NCI-H524 (cell line): ENCODE results near the gene PRDM10.
A peak's percentile ranks its signal among the peaks of the same experiment; 100 is the strongest.
"Not testable (repeated sequence)": the region's sequence is repeated elsewhere in the genome, so short reads cannot be mapped to it uniquely, and the experiment has no call there.

ENCODE experiments used
- DNase-seq, 2 experiments: peaks; one replicate each; lab custom pipeline; 2025; lab: John Stamatoyannopoulos, UW

PRDM10 gene, protein sequence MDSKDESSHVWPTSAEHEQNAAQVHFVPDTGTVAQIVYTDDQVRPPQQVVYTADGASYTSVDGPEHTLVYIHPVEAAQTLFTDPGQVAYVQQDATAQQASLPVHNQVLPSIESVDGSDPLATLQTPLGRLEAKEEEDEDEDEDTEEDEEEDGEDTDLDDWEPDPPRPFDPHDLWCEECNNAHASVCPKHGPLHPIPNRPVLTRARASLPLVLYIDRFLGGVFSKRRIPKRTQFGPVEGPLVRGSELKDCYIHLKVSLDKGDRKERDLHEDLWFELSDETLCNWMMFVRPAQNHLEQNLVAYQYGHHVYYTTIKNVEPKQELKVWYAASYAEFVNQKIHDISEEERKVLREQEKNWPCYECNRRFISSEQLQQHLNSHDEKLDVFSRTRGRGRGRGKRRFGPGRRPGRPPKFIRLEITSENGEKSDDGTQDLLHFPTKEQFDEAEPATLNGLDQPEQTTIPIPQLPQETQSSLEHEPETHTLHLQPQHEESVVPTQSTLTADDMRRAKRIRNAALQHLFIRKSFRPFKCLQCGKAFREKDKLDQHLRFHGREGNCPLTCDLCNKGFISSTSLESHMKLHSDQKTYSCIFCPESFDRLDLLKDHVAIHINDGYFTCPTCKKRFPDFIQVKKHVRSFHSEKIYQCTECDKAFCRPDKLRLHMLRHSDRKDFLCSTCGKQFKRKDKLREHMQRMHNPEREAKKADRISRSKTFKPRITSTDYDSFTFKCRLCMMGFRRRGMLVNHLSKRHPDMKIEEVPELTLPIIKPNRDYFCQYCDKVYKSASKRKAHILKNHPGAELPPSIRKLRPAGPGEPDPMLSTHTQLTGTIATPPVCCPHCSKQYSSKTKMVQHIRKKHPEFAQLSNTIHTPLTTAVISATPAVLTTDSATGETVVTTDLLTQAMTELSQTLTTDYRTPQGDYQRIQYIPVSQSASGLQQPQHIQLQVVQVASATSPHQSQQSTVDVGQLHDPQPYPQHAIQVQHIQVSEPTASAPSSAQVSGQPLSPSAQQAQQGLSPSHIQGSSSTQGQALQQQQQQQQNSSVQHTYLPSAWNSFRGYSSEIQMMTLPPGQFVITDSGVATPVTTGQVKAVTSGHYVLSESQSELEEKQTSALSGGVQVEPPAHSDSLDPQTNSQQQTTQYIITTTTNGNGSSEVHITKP

DNA sequence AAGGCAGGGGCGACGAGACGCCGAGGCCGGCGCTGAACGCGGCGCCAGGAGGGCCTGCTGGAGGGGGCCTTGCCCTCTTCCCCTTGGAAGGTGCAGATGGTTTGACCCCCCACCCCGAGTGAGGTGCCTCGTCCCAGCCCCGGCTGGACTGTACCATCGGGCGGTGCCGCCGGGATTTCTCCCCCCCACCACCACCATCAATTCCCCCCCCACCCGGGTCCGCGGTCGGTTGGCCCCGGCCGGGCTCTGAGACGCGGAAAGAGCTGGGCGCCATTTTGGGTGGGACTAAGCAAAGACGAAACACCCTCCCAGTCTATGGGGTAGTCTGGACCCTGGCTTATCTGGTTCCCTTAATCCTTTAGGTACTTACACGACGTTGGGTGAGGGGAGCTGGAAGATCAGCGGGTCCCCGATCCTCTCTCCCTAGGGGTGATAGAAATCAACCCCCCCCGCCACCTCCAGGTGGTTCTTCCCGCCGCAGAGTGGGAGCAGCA, at the start of gene PRDM10:
PRDM10 (minus strand) TSS at position 484 of the 494 bp plus-strand sequence. CDS start 41,871 bp downstream, outside the sequence.
- DNase-seq, result peak; percentile 92 to 97

DNA sequence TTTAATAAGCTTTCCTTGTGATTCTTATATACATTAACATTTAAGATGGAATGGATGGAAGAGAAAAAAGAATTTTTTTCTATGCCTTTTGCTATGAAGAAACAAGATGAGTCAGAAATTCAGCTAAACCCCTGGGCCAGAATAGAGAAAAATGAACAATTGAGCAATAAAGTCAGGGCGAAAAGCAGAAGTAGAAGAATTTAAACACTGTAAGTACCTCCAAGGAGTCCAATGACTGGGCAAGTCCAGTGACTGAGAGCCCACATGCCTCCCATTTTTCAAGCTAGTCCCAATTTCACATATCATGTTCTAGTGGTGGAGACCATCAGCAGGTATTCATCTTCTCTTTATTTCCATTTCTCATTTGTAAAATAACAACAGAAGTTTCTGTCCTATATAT, 48.4 kb upstream of the PRDM10 start:
- DNase-seq, result no peak

DNA sequence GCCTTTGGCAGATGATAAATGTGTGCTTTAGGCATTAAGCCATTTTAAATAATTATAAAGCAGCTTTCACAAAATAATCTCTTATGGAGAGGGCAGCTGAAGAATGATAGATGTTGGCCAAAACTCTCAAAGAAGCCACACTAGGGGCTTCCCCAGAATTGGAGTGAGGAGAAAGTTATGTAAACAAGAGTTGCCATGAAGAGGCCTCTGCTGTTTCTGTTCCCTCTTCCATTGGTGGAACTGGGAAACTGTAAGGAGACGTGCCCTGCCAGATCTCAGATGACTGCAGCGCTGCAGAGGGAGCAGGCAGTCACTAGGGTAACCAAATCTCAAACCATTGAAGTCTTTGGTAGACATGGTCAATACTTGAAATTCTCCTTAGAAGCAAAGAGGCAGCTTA, 47.6 kb upstream of the PRDM10 start:
- no peak for DNase-seq

DNA sequence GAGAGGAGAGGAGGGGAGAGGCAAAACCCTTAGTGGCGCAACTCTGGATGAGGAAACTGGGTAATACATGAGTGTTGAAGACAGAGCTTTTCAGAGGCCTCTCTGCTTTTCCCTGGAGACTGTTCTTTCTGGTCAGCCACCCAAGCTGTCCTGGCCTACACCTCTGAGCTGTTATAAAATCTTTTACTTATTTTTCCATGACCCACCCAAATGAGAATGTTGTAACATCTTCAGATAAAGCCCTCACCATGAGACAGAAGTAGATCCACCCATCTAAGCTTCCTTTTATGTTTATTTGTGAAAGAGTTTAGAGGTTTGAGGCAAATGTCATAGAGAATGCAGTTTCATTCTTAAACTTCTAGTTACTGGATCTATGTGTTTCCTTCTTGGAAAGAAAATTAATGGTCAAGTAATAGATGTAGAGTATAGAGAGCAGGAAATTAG, 46.7 kb upstream of the PRDM10 start:
- DNase-seq, result no peak

DNA sequence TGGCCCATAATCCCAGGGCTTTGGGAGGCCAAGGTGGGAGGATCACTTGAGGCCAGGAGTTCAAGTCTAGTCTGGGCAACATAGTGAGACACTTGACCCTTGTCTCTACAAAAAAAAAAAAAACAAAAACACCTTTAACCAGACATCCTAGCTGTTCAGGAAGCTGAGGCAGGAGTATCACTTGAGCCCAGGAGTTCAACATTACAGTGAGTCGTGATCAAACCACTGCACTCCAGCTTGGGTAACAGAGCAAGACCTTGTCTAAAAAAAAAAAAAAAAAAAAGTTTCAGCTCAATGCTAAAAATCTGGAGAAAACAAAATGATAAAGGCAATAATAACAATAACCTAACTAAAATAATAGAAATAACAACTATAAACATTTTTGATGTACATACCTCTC, 44.5 kb upstream of the PRDM10 start:
- DNase-seq, result no peak

DNA sequence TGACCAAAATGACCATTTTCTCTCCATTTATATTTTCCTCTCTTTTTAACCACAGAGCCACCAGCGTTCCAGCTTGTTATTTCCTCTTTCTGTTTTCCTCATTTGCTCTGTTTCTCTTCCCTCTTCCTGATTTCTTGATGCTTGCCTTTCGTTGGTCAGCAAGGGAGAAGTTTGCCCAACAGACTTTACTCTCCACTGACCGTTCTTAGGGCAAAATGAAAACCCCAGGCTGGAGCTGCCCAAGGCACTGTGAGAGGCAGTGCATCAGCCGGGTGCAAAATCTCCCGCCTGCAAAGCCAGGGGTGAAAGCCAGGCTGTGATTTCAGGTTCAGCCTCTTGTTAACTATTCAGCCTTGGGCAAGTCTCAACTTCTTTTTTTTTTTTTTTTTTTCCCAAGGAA, 40.9 kb upstream of the PRDM10 start:
- no peak for DNase-seq

DNA sequence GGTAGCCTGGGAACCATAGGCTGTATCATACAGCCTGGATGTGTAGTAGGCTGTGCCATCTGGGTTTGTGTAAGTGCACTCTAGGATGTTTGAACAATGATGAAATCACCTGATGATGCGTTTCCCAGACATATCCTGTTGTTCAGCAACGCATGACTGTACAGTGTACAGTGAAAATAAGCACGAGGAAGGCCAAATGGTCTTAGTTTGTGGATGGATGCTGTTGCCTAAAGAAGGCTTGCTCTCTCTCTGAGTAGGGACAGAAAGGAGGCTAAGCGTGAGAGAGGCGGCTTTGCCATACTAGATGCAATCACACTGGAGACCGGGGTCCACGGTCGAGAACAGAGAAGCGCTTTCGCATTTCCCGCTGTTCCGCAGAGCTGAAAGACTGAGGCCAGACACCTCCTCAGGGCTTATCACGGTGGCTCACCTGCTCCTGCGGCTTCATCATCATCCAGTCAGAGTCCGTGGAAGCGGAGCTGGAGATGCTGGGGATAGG, 39.5 kb upstream of the PRDM10 start:
- DNase-seq, result no peak

DNA sequence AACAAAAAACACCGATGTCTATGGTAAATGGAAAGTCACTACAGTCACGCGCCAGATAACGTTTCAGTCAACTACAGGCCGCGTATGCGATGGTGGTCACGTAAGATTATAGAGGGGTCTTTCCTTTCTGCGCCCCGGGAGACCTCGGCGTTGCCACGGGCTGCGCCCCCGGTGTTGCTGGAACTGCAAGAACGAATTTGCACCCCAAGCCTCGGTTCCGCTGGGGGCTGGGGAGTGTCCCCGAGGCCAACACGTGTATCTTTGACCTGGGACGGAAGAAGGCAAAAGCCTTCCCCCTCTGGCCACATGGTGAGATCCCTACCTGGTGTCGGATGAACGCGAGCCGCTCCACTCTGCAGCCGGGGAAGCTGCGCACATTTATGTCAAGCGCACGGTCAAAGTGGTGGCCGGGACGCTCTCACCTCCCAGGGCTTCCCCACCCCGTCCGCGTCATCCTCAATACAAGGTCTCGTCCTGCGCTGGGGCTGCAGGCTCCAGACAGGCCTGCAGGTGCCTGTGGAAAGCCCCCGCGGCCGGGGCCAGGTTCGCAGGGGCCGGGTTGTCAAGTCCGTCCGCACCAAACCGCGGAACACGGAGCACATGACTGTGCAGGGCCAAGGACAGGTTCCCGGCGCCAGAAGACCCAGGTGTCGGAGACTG, 37.8 kb upstream of the PRDM10 start:
- DNase-seq, result no peak

DNA sequence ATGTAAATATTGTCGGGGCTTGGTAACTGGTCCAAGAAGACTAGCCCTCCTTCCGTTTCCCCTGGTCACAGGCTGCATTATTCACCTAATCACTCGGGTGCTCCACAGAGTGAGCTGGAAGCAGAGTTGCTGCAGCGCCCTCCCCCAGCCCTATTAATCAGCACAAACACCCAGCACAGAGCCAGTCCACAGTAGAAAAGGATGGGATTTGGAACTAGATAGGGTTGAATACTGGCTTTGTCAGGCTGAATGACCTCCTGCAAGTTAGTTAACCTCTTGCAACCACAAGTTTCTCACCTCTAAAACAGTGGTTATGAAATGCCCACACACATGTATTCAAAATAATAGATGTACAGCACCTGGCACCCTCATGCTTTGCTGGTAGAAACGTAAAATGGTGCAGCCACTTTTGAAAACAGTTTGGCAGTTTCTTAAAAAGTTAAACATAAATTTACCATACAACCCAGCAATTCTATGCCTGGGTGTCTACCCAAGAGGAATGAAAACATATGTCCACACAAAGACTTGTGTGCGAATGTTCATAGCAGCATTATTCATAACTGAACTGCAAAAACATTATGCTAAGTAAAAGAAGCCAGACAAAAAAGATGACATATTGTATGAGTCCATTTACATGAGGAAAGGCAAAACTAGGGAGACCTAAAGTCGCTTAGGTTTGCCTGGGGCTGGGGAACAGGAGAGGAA, 35.4 kb upstream of the PRDM10 start:
- DNase-seq, result no peak

DNA sequence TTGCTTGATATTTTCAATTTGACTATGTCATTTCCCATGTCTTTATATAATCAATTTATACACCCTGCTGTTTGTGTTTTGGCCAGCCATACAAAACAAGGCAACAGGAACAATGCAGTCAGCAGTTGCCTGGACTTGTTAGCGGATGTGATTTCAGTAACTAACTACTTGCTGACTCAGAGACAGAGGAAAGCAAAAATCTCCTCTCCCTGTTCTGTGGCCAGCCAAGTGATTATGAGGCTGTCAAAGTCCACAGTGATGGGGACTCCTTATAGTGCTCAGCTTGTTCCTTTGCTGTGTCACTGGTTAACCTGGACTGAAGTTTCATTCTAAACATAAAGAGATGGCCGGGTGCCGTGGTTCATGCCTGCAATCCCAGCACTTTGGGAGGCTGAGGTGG, 34.4 kb upstream of the PRDM10 start:
- no peak for DNase-seq

DNA sequence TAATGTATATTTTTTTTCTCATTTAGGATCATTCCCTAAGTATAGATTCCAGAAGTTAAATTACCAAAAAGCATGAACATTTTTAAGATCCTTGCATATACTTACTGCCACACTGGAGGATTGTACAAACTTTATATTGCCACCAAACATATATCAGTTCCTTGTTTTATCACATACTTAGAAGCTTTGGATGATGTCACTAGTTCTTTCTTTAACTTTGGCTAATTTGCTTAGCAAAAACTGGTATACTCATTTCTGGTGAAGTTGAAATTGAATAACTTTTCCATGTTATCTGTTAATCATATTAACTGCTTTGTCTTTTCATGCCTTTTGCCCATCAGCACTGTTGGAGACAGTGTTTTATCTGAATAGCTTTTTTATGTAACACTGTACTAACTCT, 31.6 kb upstream of the PRDM10 start:
- no peak for DNase-seq

DNA sequence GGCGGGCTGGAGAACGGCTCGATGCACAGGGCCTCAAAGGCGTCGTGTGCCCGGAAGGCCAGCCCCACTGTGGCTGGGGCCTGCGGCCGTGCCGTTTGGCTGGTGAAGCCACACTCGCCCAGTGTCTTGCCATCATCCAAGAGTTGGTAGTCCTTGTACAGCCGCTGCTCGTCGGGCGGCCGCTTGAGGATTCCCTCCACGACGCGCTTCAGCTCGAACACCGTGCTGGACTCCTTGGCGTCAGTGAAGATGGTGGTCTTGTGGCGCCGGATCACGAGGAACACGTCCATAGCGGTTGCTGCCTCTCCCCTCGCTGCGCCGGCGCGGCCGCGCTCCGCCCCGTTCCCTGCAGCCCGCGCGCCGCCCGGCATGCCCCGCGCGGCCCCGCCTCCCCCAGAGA, 30.3 kb upstream of the PRDM10 start:
- no peak for DNase-seq

DNA sequence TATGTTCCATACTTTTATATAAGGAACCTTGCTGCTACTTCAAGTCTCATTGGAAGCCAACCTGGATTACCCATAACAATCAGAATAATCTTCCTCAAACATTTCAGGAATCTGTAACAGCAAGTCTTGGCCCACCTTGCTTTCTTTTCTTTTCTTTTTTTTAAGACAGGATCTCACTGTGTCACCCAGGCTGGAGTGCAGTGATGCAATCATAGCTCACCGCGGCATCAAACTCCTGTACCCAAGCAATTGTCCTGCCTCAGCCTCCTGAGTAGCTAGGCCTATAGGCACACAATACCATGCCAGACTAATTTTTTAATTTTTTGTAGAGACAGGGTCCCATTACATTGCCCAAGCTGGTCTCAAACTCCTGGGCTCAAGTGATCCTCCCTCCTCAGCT, 29.3 kb upstream of the PRDM10 start:
- DNase-seq, result no peak

DNA sequence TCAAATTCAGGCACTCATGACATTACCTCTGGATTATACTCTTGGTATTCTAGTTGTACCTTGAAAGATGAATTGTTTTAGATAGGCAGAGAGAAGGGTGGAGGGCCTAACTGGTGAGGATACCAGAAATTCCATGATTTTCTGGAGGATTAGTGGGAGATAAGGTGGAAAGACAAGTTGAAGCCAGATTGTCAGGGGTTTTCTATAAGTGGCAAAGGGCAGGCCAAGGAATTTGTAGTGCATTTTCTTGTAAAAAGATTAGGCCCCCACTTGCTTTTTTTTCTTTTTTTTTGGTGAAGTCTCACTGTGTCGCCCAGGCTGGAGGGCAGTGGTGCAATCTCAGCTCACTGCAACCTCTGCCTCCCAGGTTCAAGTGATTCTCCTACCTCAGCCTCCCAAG, 28.4 kb upstream of the PRDM10 start:
- no peak for DNase-seq

DNA sequence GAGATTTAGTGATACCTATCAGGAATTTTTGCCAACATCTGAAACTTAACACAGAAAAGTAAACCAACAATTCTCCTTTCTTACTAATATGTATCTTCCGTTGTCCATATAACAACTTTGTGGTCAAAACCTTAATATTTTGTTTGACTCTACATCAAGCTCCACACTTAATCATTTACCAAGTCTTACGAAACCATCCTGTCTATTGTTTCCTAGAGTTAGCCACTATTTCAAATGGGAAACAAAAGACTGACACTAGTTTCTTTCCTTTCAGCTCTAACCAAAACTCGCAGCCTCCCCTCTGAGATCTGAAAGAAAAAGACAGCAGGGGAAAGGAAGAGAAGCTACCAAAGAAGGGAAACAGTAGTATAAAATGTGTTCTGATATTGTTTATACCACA, 26.5 kb upstream of the PRDM10 start:
- no peak for DNase-seq

DNA sequence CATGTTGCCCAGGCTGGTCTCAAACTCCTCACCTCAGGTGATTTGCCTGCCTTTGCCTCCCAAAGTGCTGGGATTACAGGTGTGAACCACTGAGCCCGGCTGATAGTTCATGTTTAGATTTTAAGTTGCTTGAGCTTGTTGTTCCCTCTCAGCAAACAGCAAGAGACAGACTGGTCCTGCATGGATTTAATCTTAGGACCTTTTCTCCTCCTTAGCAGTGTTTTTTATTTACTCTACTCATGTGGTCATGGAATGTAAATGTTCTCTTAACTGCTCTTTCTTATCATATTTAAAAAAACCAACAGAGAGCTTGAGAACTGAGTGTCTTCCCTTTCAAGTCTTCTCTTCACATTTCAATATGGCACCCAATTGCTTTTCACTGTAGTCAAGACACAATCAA, 22.7 kb upstream of the PRDM10 start:
- DNase-seq, result no peak

DNA sequence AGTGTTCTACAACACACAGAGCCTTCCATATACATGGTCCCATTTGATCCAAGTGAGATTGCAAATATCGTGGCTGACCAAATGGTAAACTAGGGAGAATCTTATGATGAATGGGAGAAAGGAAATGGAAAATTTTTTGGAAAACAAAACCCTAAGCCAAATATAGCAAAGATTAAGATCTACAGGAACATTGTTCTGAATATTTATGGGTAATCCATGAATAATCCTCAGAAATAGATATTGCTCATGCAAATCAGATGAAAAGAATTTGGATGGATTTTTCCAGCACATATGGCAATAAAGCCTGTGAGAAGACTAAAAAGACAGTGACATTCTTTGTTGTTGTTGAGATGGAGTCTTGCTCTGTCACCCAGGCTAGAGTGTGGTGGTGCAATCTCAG, 21.7 kb upstream of the PRDM10 start:
- no peak for DNase-seq

DNA sequence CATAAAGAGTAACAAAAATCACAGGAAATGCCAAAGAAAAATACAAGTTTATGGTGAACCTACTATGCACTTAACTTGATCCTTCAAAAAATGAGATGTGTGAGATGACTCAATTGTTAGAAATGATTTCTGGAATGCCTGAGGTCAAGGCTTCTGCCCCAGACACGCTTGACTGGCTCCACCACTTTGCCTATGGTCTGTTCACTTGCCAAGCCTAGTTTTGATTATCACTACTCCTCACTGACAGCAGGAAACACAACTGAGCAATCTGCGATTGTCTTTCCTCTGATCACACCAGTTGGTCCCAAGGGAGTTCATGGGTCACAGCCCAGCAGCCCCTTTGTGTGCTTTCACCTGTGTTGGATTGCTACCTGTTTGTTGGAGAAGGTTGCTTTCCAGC, 20.6 kb upstream of the PRDM10 start:
- DNase-seq, result no peak

DNA sequence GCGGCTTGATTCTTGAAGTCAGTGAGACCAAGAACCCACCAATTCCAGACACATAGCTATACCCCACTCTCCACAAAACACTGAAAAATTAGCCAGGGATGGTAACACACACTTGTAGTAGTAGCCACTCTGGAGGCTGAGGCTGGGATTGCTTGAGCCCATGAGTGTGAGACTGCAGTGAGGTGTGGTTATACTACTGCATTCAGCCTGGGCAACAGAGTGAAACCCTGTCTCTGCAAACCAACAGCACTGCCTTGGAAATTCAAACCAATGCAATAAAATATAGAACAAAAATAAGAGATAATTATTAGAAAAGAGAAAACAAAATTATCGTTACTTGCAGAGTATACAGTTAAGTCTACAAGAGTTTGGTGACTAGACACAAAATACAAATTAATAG, 20.2 kb upstream of the PRDM10 start:
- no peak for DNase-seq

DNA sequence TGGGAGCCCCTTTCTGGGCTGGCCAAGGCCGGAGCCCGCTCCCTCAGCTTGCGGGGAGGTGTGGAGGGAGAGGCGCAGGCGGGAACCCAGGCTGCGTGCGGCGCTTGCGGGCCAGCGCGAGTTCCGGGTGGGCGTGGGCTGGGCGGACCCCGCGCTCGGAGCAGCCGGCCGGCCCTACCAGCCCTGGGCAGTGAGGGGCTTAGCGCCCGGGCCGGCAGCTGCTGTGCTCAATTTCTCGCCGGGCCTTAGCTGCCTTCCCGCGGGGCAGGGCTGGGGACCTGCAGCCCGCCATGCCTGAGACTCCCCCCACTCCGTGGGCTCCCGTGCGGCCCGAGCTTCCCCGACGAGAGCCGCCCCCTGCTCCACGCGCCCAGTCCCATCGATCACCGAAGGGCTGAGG, 19.0 kb upstream of the PRDM10 start:
- DNase-seq, result not testable (repeated sequence)

DNA sequence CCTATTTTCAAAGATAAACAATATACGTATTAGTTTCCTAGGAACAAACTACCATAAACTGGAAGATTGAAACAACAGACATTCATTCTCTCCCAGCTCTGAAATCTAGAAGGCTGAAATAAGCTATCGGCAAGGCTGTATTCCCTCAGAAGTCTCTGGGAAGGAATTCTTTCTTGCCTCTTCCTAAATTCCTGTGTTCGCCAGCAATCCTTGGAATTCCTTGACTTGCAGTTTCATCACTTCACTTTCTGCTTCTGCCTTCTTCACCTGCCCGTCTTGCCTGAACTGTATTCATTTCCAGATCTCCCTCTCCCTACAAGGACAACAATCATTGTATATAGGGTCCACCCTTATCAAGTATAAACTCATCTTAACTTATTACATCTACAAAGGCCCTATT, 17.7 kb upstream of the PRDM10 start:
- no peak for DNase-seq
